HG02943 (cell line): ENCODE measurements around the gene FAM167B.

Experiments used
- ATAC-seq: cut with Tn5 transposase; IDR thresholded peaks from one replicate; pipeline ENCODE4 v1.9.1; 2021; ENCODE audit warnings: mild to moderate bottlenecking, low read depth, moderate library complexity; ENCODE audit not compliant: unreplicated experiment

Gene FAM167B

DNA sequence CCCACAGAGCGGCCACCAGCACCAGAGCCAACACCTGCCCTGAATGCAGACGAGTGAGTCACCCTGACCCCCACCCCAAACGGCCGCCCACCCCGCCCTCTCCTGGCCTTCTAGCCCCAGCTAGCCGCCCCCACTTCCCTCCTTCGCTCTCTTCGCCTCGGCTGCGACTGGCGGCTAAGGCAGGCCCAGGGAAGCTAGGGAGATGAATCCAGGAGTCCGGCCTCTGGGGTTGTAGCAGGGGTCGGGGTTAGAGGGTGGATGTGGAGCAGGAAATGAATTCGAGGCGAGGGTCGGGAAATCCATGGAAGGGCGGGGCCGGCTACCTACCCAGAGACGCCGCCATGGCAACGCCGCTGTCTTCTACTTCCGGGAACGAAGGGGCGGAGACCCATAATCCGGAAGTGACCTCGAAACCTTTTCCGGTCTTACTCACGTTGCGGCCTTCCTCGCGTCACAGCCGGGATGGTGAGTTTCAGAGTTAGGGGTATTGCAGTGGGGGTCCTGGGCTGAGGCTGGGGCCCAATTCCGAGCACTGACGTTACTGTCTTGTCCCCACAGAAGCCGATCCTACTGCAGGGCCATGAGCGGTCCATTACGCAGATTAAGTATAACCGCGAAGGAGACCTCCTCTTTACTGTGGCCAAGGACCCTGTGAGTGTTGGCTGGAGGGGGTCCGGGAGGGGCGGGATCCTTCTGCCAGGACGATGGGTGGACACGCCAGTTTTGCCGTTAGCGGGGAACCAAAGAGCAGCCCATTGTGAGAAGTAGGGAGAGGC is 24.9 kb upstream of the FAM167B start, which contains the start of the genes EIF3I and TMEM234:
EIF3I (plus strand) TSS at position 428 of the 776 bp plus-strand sequence; CDS start at position 463, 35 bp downstream.
TMEM234 (minus strand) TSS at position 374 of the 776 bp plus-strand sequence; CDS start at position 343, 31 bp downstream.
- peak; percentile 73 for ATAC-seq

DNA sequence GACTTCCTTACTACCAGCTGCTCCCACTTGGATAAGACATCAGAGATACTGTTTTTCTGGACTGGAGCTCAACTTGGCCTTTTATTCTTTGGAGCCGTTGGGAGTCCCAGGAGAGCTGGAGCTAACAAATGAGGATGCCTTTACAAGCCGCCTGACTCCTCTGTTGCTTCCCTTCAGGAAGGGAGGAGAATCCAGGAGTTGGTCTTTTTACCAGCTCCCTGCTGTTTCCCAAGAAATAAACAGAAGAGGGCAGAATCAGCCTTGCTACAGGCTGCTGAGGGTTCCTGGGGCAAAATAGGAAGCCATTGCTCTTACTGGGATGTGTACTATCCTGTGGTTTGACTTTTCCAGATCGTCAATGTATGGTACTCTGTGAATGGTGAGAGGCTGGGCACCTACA is 23.3 kb upstream of the FAM167B start:
- ATAC-seq, result no peak

- no peak for ATAC-seq
Measured at GRCh38 chr1:32224285-32224684, 22.7 kb upstream of the FAM167B start.

DNA sequence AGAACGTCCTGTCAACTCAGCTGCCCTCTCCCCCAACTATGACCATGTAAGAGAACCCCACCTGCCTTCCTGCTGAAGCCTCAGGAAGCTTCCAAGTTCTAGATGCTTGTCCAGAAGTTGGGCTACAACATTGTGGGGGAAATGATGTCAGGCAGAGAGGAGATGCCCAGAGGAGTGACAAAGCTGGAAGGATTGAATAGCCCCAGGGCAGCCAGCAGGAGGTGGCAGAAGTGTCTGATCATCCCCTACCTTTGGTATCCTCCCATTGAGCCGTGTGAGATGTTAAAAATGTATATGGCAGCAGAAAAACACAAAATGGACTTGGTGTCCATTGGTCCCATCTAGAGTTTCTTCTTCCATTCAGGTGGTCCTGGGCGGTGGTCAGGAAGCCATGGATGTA is 18.3 kb upstream of the FAM167B start:
- no peak for ATAC-seq

DNA sequence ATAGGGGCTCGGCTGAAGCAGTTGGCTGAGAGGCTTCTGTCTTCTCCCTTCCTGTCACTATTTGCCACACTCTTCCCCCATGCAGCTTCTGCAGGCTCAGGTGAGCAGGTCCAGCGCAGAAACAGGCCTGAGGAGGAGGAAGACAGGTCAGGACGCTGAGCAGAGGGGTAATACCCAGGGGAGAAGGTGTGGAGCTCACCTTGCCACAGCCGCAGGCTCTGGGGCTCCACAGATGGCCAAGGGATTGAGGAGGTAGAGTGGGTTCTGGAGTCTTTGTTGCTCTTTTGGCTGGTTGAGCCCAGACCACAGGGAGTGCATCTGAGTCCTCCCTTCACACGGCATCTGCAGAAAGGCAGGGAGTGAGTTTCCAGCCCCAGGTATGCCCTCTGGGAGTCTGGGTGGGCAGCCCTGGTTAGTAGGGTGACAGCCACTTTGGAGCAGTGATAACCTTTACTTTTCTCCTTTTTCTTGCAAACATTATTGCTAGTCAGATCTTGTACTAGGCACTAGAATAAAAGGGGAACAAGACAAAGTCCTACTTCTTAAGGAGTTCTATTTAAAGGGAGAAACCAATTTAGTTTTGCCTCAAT is 15.1 kb upstream of the FAM167B start:
- no peak for ATAC-seq

DNA sequence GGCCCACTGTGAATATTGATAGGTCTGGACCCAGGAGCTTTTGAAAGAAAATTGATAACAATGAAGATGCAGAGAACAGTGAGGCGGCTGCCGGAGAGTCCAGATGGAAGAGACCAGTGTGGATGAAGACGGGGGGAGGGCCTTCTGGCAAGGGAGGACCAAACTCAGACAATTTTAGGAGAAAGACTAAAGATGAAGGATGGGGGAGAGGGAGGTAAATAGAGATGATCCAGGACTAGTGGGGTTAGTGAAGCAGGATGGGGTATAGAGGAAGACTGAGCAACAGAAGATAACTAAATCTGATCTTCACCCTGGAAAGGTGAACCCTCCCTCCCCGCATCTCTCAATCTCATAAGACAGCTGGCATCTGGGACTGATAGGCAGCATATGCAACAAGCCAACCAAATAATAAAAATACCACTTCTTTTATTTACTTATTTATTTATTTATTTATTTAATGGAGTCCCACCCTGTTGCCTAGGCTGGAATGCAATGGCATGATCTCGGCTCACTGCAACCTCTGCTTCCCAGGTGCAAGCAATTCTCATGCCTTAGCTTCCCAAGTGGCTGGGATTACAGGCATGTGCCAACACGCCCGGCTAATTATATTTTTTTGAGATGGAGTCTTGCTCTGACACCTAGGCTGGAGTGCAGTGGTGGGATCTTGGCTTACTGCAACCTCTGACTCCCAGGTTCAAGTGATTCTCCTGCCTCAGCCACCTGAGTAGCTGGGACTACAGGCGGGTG is 14.3 kb upstream of the FAM167B start:
- ATAC-seq, result no peak

GRCh38 chr1:32234792-32235191 is 12.2 kb upstream of the FAM167B start:
- ATAC-seq, result no peak

DNA sequence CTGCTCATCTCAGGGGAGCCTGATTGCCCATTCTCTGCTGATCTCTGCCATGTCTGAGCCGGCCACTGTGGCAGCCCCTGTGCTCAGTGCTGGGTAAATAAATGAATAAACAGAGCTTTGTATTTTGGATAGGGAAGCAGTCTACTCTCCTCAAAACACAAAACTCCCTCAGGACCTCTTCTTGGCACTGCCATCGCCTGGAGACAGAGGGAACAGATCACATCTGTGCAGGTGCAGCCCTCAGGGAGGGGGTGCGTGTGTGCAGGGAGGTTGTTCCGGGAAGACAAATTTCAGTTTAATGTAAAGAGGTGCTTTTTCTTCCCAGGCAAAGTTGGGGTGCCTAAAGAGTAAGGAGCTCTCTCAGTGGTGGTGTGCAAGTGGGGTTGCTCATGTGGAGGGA is 7.7 kb upstream of the FAM167B start:
- no peak for ATAC-seq

DNA sequence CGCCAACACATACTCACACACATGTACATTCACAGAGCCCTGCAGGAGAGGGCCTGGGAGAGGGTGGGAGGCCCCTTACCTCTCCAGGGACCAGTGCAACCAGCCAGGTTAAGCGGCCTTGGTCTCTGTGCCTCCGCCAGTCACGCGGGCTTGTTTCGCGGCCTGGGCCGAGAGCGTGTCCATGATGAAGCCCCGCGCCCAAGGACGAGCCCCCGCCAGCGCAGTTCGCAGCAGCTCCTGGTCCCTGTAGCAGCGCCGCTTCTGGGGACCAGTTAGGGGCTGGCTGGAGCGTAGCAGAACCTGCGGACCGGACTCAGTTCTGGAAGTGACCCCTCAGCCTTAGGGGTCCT is 7.3 kb upstream of the FAM167B start:
- ATAC-seq, result no peak

DNA sequence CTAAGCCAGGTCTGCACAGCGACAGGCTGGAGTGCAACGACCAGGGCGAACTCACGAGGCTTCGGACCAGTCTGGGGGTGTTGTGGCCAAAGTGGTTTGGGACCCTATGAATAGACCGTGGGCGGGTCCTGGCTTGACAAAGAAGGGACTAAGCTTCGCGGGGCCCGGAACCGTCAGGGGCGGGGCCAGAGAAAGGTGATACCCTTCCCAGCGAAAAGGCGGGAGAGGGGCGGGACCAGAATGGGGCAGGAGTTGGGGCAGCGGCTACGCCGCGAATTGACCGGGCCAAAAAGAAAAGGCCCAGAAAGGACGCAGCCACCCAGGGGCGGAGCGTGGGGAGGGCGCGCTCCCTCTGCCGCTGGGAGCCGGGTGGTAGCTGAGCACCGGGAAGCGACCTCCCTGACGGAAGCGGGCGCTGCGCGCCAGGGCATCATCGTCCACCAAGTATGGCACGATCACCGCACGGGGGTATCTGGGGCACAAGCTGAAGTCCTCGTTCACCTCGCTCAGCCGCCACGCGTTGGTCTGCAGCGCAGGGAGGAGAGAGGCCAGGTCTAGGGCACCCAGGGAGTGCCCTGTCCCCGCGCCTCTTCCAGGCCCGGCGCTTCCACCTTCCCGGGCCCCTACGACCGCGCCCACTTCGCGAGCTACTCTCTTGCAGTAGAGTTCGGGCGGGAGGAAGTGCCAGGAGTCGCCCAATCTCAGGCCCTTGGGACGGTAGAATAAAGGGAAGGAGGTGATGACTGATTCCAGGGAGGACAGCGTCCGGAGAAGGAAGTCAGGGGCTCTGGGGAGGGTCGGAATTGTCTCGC is 6.7 kb upstream of the FAM167B start:
- no peak for ATAC-seq

DNA sequence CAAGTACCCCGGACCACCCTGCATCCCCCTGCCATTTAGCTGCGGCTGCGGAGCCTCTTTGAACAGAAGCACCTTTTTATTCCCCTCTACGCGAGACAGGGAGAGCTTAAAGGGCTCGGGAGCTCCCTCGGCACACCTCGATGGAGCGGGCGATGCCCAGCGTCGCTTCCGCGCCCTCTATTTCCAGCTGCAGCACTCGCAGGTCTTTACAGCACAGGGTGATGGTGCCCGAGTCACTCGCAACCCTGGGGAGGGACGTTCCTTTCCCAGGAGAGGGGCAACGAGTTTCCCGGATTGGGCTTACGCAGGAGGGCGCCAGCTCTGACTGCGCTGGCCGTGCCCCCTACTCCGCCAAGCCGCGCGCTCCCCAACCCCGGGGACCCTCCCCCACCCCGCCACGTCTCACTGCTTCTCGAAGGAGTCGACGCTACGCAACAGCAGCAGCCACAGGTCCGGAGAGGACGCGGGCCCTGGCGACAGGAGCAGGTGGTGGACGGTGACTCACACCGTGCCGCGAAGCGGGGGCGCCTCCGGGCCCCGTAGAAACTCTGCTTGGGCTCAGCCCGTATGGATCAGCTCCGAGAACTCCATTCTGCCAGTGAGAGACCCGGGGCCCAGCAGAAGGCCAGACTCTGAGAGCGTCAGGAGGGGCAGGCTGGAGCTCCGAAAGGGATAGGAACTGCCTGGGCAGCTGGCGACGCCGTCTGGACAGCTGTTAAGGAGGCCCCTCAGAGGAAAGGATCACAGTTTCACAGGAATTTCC is 5.8 kb upstream of the FAM167B start:
- no peak for ATAC-seq

- ATAC-seq, result no peak
Measured at GRCh38 chr1:32242341-32242851, 4.6 kb upstream of the FAM167B start.

- no peak for ATAC-seq
Measured at GRCh38 chr1:32247452-32247851, 430 bp downstream of the FAM167B start.

- no peak for ATAC-seq
Measured at GRCh38 chr1:32247983-32248889, 1.2 kb downstream of the FAM167B start.

DNA sequence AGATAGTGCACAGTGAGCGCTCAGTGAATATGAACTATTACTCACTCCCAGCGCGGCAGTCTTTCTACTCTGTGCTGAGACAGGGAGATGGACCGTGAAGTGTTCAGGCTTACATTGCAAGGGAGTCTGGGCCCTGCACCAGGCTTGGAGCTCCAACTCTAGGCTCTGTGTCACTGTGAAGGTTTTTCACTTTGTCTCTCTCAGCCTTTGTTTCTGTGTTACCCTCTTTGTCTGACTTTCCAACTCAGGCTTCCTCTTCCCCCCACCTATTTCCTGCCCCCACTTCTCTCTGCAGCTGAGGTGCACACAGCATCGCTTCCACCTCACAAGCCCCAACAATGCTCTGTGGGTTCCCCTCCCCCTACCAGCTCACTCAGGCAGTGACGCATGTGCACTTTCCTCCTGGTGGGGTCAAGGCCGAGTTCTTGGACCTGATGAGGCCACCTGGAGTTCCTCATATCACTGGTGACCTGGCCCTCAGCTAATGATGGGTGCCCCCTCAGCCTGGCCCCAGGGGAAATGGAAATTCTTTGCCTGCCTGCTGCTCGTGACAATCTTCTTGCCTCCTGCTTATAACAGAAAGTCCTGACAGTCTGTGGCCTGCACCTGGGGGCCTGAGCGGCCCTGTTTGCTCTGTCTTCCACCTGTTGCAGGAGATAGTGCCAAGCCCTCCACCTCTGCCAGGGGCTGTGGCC is 3.0 kb downstream of the FAM167B start:
- peak; percentile 61 for ATAC-seq

DNA sequence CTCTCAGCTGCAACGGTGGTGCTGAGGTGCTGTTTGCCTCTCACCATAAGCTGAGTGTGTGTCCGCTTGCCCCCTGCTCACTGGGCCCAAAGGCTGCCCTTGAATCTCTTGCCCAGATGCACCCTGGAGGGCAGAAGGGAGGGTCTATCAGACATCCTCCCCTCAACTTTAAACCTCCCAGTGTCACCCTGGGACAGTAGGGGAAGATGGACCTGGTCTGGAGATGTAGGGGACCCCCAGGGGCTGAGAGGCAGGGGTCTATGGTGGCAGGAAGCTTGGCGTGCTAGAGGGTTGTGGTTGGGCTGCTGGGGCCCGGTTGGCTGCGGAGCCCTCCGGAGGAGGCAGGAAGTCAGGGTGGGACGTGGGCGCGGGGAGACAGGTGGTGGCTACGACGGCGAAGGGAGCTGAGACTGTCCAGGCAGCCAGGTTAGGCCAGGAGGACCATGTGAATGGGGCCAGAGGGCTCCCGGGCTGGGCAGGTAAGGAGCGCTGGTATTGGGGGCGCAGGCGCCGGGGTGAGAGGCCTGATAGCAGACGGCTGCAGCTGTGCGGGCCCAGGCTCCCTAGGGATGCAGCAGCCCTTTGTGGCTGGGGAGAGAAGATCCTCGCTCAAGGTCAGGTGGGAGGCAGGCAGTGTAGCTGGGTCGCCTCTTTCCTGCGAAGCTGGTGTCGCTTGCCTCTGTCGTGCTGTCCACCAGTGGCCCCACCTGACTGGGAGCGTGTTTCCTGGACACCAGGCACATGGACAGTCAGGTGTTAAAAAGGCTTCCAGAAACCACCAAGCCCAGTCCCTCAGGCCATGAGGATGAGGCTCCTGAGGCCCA is 4.1 kb downstream of the FAM167B start, which contains the start of gene LCK:
LCK (plus strand) TSS at position 373 of the 824 bp plus-strand sequence. CDS start 23,065 bp downstream, outside the sequence.
- ATAC-seq, result no peak
